CD4-positive, alpha-beta T cell (primary cell): ENCODE results near the gene CPLX3. TPM values are rescaled to one million over a fixed set of nuclear protein-coding genes. Genes with fewer than 3 reads are reported as not detected.

ENCODE experiments used
- ATAC-seq: fragments of 200-7000 bp; cut with Tn5 transposase; one replicate; pipeline ENCODE4 v1.10.0; 2022; ENCODE audit warnings: mild to moderate bottlenecking; ENCODE audit not compliant: poor library complexity
- CTCF ChIA-PET: fragments of 350-600 bp; sonication (Branson Sonifier 250); formaldehyde crosslinking; loops from one replicate; lab custom pipeline; 2021; ENCODE audit warnings: antibody characterized with exemption, inconsistent platforms; lab: Charles Lee
- POLR2A ChIA-PET: fragments of 350-600 bp; sonication (Branson Sonifier 250); formaldehyde crosslinking; loops from one replicate; lab custom pipeline; 2021; ENCODE audit warnings: antibody characterized with exemption, inconsistent platforms; lab: Charles Lee
- DNase-seq, 14 experiments: peaks; one replicate each; pipeline ENCODE4 v3.0.0-alpha.2; 2013 to 2020; ENCODE audit warnings: mixed read lengths in 2 of 14
- H3K27ac ChIP-seq, 2 donors: one replicate each; pipeline versions ENCODE4 v1.5.1 to v1.7.0; 2013; ENCODE audit warnings: low read length in 2 of 2, low read depth in 1 of 2, mild to moderate bottlenecking in 1 of 2
- H3K27me3 ChIP-seq, 2 experiments: 1 replicate in 1 of 2; 2 replicates in 1 of 2; pipeline versions ENCODE4 v1.6.1 to v1.7.0; 2013; ENCODE audit warnings: low read length in 2 of 2, control low read depth in 1 of 2, mild to moderate bottlenecking in 1 of 2, moderate library complexity in 1 of 2; ENCODE audit not compliant: insufficient read depth in 2 of 2, control insufficient read depth in 1 of 2
- H3K36me3 ChIP-seq: one replicate; pipeline ENCODE4 v1.6.1; 2013; ENCODE audit warnings: low read length, control low read depth; ENCODE audit not compliant: insufficient read depth
- H3K4me1 ChIP-seq: one replicate; pipeline ENCODE4 v1.6.1; 2013; ENCODE audit warnings: low read length, control low read depth; ENCODE audit not compliant: insufficient read depth
- H3K4me3 ChIP-seq: one replicate; pipeline ENCODE4 v1.5.1; 2013; ENCODE audit warnings: mild to moderate bottlenecking, low read length, moderate library complexity
- H3K9me3 ChIP-seq, 2 experiments: 1 replicate in 1 of 2; 2 replicates in 1 of 2; pipeline versions ENCODE4 v1.6.1 to v1.7.0; 2013; ENCODE audit warnings: low read length in 2 of 2, mild to moderate bottlenecking in 2 of 2, control low read depth in 1 of 2, moderate library complexity in 1 of 2; ENCODE audit not compliant: control insufficient read depth in 1 of 2, insufficient read depth in 1 of 2
- H3K27ac Mint-ChIP-seq: one replicate; pipeline ENCODE4 v1.8.0; 2020; ENCODE audit warnings: mixed read lengths
- H3K27me3 Mint-ChIP-seq: one replicate; pipeline ENCODE4 v1.8.0; 2021; ENCODE audit warnings: mixed read lengths
- H3K36me3 Mint-ChIP-seq: one replicate; pipeline ENCODE4 v1.8.0; 2021; ENCODE audit warnings: low read depth, mixed read lengths
- H3K4me1 Mint-ChIP-seq: one replicate; pipeline ENCODE4 v1.8.0; 2021; ENCODE audit warnings: low read depth, mixed read lengths
- H3K4me3 Mint-ChIP-seq: one replicate; pipeline ENCODE4 v1.8.0; 2020; ENCODE audit warnings: mild to moderate bottlenecking, mixed read lengths
- H3K9me3 Mint-ChIP-seq: one replicate; pipeline ENCODE4 v1.8.0; 2020; ENCODE audit warnings: mixed read lengths
- CTCF ChIP-seq: fragments of 200-600 bp; IDR thresholded peaks from one replicate; pipeline ENCODE4 v1.8.0; 2022; ENCODE audit warnings: antibody characterized with exemption, mild to moderate bottlenecking
- intact Hi-C, 2 experiments: fragments of 100-400 bp; cut with DNase I in 1 of 2; cut with micrococcal nuclease in 1 of 2; formaldehyde crosslinking; loops; one replicate each; pipeline versions ENCODE4 v1.15.1 to v1.9.0; 2023 to 2025; cut with DNase I, micrococcal nuclease
- total RNA-seq, 174 experiments: library from RNA in 2 of 174; stranded (reverse) in 2 of 174; gene quantifications; one replicate each; pipeline ENCODE4 v1.2.3 and lab custom pipeline; 2021 to 2026

The CPLX3 gene
- total RNA-seq, 2 experiments from 2014 or later = 0.16 to 0.53 TPM

GRCh38 chr15:74840851-74841775 lies 14.7 kb downstream of the CPLX3 start:
- TF ChIP-seq CTCF = no peak
- H3K27ac ChIP-seq = no peak overlapping the region
- CTCF ChIA-PET = interaction anchor here (1.8 kb wide), 1 partner anchor 66 kb away, joined by 4 read pairs; the partner anchor contains the start of gene FAM219B
- H3K9me3 ChIP-seq = no peaks in the 10 kb centered on the region
- Mint-ChIP-seq H3K27ac (peak overlapping the region; percentile 86), H3K36me3 (peaks cover 42% of the 10 kb centered on the region), H3K4me3 (peak overlapping the region; percentile 92), H3K27me3 (no peaks in the 10 kb centered on the region), H3K4me1 (peaks cover 49% of the 10 kb centered on the region), H3K9me3 (no peaks in the 10 kb centered on the region)
- intact Hi-C loops = loop anchor here (5.0 to 10.0 kb wide), 5 partner anchors 51 to 361 kb away; partner anchors contain the start of genes ARID3B (in 1 of the 2), C15orf39 (in 1 of the 2), EDC3 (in 1 of the 2) and MPI (in 1 of the 2)
- DNase-seq = no peak
- POLR2A ChIA-PET = interaction anchor here (1.1 to 1.7 kb wide), 3 partner anchors 48 to 61 kb away, joined by 3 to 4 read pairs (median 4); no protein-coding TSS in a partner anchor
- H3K27me3 ChIP-seq = no peaks in the 10 kb centered on the region
- peaks cover 40% of the 10 kb centered on the region for H3K36me3 ChIP-seq
- no peak overlapping the region for H3K4me3 ChIP-seq
- H3K4me1 ChIP-seq = peaks cover 54% of the 10 kb centered on the region
- no peak for ATAC-seq

- ATAC-seq = no peak
- no peaks in the 10 kb centered on the region for H3K27me3 Mint-ChIP-seq
- peaks cover 52% of the 10 kb centered on the region for H3K4me1 Mint-ChIP-seq
- Histone ChIP-seq H3K27me3 (no peaks in the 10 kb centered on the region), H3K4me1 (peaks cover 61% of the 10 kb centered on the region), H3K4me3 (peak overlapping the region; percentile 95), H3K27ac (no peak overlapping the region), H3K36me3 (peaks cover 33% of the 10 kb centered on the region), H3K9me3 (no peaks in the 10 kb centered on the region)
- ChIA-PET POLR2A (interaction anchor here (1.3 to 2.5 kb wide), 9 partner anchors 31 to 64 kb away, joined by 4 to 13 read pairs (median 7); partner anchors contain the start of genes FAM219B, MPI and SCAMP2), CTCF (interaction anchor here (1.5 to 2.5 kb wide), 4 partner anchors 54 to 66 kb away, joined by 4 to 7 read pairs (median 6); partner anchors contain the start of gene FAM219B)
- H3K36me3 Mint-ChIP-seq = peaks cover 36% of the 10 kb centered on the region
- intact Hi-C loops = loop anchor here (2.0 to 10.0 kb wide), 10 partner anchors 31 to 360 kb away; partner anchors contain the start of genes MPI (in 2 of the 2), ARID3B (in 1 of the 2), C15orf39 (in 1 of the 2) and COX5A (in 1 of the 2)
- H3K4me3 Mint-ChIP-seq = peak overlapping the region; percentile 92
- DNase-seq = no peak
- no peak for TF ChIP-seq CTCF
- no peaks in the 10 kb centered on the region for H3K9me3 Mint-ChIP-seq
- peak overlapping the region; percentile 86 for H3K27ac Mint-ChIP-seq
These were observed 15.5 kb downstream of the CPLX3 start for GRCh38 chr15:74841891-74842373.
